Parathyroid adenoma (tissue), 2 donors: Measurements from ENCODE around the gene C19orf81.

ENCODE experiments used
- H2AFZ ChIP-seq: fragments of 300-600 bp; sonication (generic); one replicate; pipeline ENCODE4 v1.7.0; 2017; ENCODE audit warnings: antibody characterized with exemption, mild to moderate bottlenecking
- H3K27ac ChIP-seq: fragments of 300-600 bp; sonication (generic); one replicate; pipeline ENCODE4 v1.7.0; 2017
- H3K27me3 ChIP-seq: fragments of 300-600 bp; sonication (generic); one replicate; pipeline ENCODE4 v1.7.0; 2017; ENCODE audit warnings: low read length; ENCODE audit not compliant: control insufficient read depth, insufficient read depth
- H3K36me3 ChIP-seq: fragments of 300-600 bp; sonication (generic); one replicate; pipeline ENCODE4 v1.7.0; 2017; ENCODE audit warnings: low read length; ENCODE audit not compliant: control insufficient read depth, insufficient read depth
- H3K4me1 ChIP-seq: fragments of 300-600 bp; sonication (generic); one replicate; pipeline ENCODE4 v1.7.0; 2017; ENCODE audit warnings: control low read depth
- H3K4me2 ChIP-seq: fragments of 300-600 bp; sonication (generic); one replicate; pipeline ENCODE4 v1.7.0; 2017; ENCODE audit warnings: low read length
- H3K4me3 ChIP-seq: fragments of 300-600 bp; sonication (generic); one replicate; pipeline ENCODE4 v1.7.0; 2017; ENCODE audit warnings: low read depth, low read length
- H3K79me2 ChIP-seq: fragments of 300-600 bp; sonication (generic); one replicate; pipeline ENCODE4 v1.7.0; 2017; ENCODE audit warnings: control low read depth
- H3K9ac ChIP-seq: fragments of 300-600 bp; sonication (generic); one replicate; pipeline ENCODE4 v1.7.0; 2017; ENCODE audit warnings: mild to moderate bottlenecking
- H3K9me3 ChIP-seq: fragments of 300-600 bp; sonication (generic); one replicate; pipeline ENCODE4 v1.7.0; 2017; ENCODE audit warnings: low read length; ENCODE audit not compliant: control insufficient read depth
- TF ChIP-seq, protein P1 (sequence below): fragments of 300-600 bp; sonication (generic); IDR thresholded peaks from one replicate; pipeline ENCODE4 v1.7.0; 2017; ENCODE audit warnings: antibody characterized with exemption, mild to moderate bottlenecking
- donor health status: primary hyperparathyroidism.

The C19orf81 gene

DNA sequence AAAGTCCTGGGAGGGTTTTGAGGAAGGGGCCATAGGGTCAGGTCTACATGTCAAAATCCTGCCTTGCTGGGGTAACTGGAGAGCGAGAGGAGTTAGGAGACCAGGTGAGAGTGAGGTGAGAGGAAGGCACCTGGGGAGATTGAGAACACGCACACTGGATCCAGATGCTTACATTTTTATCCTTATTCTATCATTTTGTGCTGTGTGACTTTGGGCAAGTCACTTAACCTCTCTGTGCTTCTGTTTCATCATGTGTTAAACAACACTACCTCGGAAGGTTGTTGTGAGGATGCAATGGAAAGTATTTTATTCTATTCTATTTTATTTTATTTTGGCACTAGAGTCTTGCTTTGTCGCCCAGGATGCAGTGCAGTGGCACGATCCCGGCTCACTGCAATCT is 3.5 kb downstream of the C19orf81 start:
- TF ChIP-seq, protein P1, sequence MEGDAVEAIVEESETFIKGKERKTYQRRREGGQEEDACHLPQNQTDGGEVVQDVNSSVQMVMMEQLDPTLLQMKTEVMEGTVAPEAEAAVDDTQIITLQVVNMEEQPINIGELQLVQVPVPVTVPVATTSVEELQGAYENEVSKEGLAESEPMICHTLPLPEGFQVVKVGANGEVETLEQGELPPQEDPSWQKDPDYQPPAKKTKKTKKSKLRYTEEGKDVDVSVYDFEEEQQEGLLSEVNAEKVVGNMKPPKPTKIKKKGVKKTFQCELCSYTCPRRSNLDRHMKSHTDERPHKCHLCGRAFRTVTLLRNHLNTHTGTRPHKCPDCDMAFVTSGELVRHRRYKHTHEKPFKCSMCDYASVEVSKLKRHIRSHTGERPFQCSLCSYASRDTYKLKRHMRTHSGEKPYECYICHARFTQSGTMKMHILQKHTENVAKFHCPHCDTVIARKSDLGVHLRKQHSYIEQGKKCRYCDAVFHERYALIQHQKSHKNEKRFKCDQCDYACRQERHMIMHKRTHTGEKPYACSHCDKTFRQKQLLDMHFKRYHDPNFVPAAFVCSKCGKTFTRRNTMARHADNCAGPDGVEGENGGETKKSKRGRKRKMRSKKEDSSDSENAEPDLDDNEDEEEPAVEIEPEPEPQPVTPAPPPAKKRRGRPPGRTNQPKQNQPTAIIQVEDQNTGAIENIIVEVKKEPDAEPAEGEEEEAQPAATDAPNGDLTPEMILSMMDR = no peak
- H3K4me3 ChIP-seq = no peak overlapping the region
- H2AFZ ChIP-seq = no peak overlapping the region
- H3K27ac ChIP-seq = no peak overlapping the region
- H3K9ac ChIP-seq = no peak overlapping the region
- no peaks in the 10 kb centered on the region for H3K36me3 ChIP-seq
- no peaks in the 10 kb centered on the region for H3K79me2 ChIP-seq
- no peaks in the 10 kb centered on the region for H3K27me3 ChIP-seq
- H3K4me1 ChIP-seq = no peaks in the 10 kb centered on the region
- H3K4me2 ChIP-seq = no peak overlapping the region
- no peaks in the 10 kb centered on the region for H3K9me3 ChIP-seq

- H3K4me1 ChIP-seq = no peaks in the 10 kb centered on the region
- no peak overlapping the region for H2AFZ ChIP-seq
- H3K4me3 ChIP-seq = no peak overlapping the region
- no peaks in the 10 kb centered on the region for H3K9me3 ChIP-seq
- H3K27ac ChIP-seq = no peak overlapping the region
- no peaks in the 10 kb centered on the region for H3K79me2 ChIP-seq
- no peak overlapping the region for H3K9ac ChIP-seq
- no peaks in the 10 kb centered on the region for H3K36me3 ChIP-seq
- no peaks in the 10 kb centered on the region for H3K27me3 ChIP-seq
- no peak overlapping the region for H3K4me2 ChIP-seq
- TF ChIP-seq, protein P1 = no peak
Observed at GRCh38 chr19:50654882-50655281, 5.6 kb downstream of the C19orf81 start.

DNA sequence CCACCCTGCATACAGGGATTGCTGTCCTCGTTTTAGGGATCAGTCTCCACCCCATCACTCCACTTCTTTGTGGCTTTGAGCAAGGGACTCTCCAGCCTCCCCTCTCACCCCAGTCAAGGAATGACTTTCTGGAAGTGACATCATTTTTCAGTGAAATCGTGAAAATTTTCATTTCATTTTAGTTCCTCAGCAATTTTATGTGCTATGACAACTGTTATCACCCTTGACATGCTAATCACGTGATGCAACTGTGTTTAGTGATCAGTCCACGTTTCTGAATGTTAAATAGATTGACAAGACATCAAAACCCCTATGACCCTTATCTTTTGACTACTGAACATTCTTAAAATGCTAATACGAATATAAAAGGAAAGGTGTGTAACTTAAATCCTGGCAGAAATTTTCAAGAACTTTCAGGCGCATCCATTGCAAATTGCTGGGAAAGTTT is 8.0 kb downstream of the C19orf81 start:
- Histone ChIP-seq H3K79me2 (no peaks in the 10 kb centered on the region), H3K36me3 (no peaks in the 10 kb centered on the region), H2AFZ (peak overlapping the region; percentile 96), H3K4me1 (no peaks in the 10 kb centered on the region), H3K9ac (no peak overlapping the region), H3K27ac (peak overlapping the region; percentile 99), H3K4me3 (peak overlapping the region; percentile 80), H3K4me2 (peak overlapping the region; percentile 96), H3K9me3 (no peaks in the 10 kb centered on the region), H3K27me3 (no peaks in the 10 kb centered on the region)
- TF ChIP-seq, protein P1 = no peak

DNA sequence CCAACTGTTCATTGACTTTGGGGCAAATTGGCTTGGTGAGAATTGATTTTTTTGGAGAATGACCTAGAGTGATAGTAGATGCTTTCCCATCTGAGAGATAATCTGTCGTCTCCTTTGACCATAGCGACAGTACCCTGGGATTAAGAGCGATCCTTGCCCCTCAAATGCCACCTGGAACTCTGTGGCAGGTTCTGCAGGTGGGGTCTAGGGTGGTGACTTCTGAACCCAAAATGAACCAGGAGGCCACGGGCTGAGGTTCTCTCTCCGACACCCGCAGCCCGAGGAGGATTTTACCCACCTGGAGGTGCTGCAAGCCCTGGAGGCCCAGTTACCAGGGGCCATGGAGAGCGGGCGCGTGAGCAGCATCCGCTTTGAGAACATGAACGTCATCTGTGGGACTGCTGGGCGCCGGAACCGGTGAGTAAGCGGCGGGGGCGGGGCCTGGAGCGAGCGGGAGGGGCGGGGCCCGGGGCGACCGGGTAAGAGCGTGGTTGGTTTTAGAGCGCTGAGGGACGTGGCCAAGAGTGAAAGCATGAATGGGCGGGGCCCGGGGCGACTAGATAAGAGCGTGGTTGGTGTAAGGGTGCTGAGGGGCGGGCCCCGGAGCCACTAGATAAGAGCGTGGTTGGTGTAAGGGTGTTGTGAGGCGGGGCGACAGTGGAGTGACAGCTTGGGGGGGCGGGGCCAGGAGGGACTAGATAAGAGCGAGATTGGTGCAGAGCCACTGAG is 8.6 kb downstream of the C19orf81 start:
- peak overlapping the region; percentile 96 for H2AFZ ChIP-seq
- peak overlapping the region; percentile 91 for H3K4me3 ChIP-seq
- no peaks in the 10 kb centered on the region for H3K27me3 ChIP-seq
- no peaks in the 10 kb centered on the region for H3K4me1 ChIP-seq
- H3K4me2 ChIP-seq = peak overlapping the region; percentile 96
- no peaks in the 10 kb centered on the region for H3K79me2 ChIP-seq
- TF ChIP-seq, protein P1 = no peak
- H3K9ac ChIP-seq = no peak overlapping the region
- H3K36me3 ChIP-seq = no peaks in the 10 kb centered on the region
- H3K9me3 ChIP-seq = no peaks in the 10 kb centered on the region
- H3K27ac ChIP-seq = peak overlapping the region; percentile 99
